Ascending aorta (tissue), 2 donors: ENCODE results near the gene BCL2L14. TPM values are rescaled to one million over a fixed set of nuclear protein-coding genes. Genes with fewer than 3 reads are reported as not detected.

Experiments used
- DNase-seq, 2 donors: peaks; one replicate each; pipeline ENCODE4 v3.0.0-alpha.2; 2019; ENCODE audit warnings: low spot score in 2 of 2
- H3K27ac ChIP-seq, 2 donors: fragments of 200-600 bp; sonication (generic); one replicate each; pipeline ENCODE4 v1.5.1; 2016 to 2017; ENCODE audit warnings: mild to moderate bottlenecking in 1 of 2
- H3K27me3 ChIP-seq: fragments of 200-600 bp; sonication (generic); one replicate; pipeline ENCODE4 v1.5.1; 2017
- H3K36me3 ChIP-seq, 2 donors: fragments of 200-600 bp; sonication (generic); one replicate each; pipeline ENCODE4 v1.5.1; 2016
- H3K4me1 ChIP-seq, 2 donors: fragments of 200-600 bp; sonication (generic); one replicate each; pipeline ENCODE4 v1.5.1; 2016 to 2017; ENCODE audit warnings: mild to moderate bottlenecking in 1 of 2
- H3K4me3 ChIP-seq, 2 donors: fragments of 200-600 bp; sonication (generic); one replicate each; pipeline ENCODE4 v1.5.1; 2016 to 2017; ENCODE audit warnings: mild to moderate bottlenecking in 1 of 2
- H3K9me3 ChIP-seq, 2 donors: fragments of 200-600 bp; sonication (generic); one replicate each; pipeline ENCODE4 v1.5.1; 2016
- intact Hi-C: fragments of 100-400 bp; cut with DNase I; formaldehyde crosslinking; loops from one replicate; pipeline ENCODE4 v1.15.1; 2023
- total RNA-seq: library from RNA; depleted of rRNA; stranded (reverse); fragments of >200 nt; gene quantifications from one replicate; pipeline ENCODE4 v1.1.0, GENCODE V29; 2016
- TF ChIP-seq, protein P1 (sequence below), 3 experiments: fragments of 200-600 bp in 2 of 3; fragments of 450-650 bp in 1 of 3; sonication (generic) in 2 of 3; IDR thresholded peaks; one replicate each; pipeline ENCODE4 v1.5.1; 2016 to 2019; ENCODE audit warnings: antibody characterized with exemption in 3 of 3, mild to moderate bottlenecking in 1 of 3, moderate library complexity in 1 of 3

BCL2L14 gene
- total RNA-seq, 1 donor from 2014 or later = not detected

- Histone ChIP-seq H3K27ac (no peak overlapping the region), H3K36me3 (no peaks in the 10 kb centered on the region), H3K27me3 (no peaks in the 10 kb centered on the region), H3K4me1 (no peaks in the 10 kb centered on the region), H3K4me3 (no peak overlapping the region), H3K9me3 (no peaks in the 10 kb centered on the region)
- no peak for DNase-seq
- TF ChIP-seq, protein P1, sequence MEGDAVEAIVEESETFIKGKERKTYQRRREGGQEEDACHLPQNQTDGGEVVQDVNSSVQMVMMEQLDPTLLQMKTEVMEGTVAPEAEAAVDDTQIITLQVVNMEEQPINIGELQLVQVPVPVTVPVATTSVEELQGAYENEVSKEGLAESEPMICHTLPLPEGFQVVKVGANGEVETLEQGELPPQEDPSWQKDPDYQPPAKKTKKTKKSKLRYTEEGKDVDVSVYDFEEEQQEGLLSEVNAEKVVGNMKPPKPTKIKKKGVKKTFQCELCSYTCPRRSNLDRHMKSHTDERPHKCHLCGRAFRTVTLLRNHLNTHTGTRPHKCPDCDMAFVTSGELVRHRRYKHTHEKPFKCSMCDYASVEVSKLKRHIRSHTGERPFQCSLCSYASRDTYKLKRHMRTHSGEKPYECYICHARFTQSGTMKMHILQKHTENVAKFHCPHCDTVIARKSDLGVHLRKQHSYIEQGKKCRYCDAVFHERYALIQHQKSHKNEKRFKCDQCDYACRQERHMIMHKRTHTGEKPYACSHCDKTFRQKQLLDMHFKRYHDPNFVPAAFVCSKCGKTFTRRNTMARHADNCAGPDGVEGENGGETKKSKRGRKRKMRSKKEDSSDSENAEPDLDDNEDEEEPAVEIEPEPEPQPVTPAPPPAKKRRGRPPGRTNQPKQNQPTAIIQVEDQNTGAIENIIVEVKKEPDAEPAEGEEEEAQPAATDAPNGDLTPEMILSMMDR (IDR thresholded peaks at IDR 0.05) = no peak
- intact Hi-C loops = no loop called here
These were observed 22.5 kb upstream of the BCL2L14 start for GRCh38 chr12:12048266-12048665.

- H3K4me3 ChIP-seq = no peak overlapping the region
- H3K27me3 ChIP-seq = no peaks in the 10 kb centered on the region
- no peaks in the 10 kb centered on the region for H3K4me1 ChIP-seq
- intact Hi-C loops = no loop called here
- TF ChIP-seq, protein P1 (IDR thresholded peaks at IDR 0.05) = no peak
- no peak for DNase-seq
- no peak overlapping the region for H3K27ac ChIP-seq
- H3K9me3 ChIP-seq = no peaks in the 10 kb centered on the region
- H3K36me3 ChIP-seq = no peaks in the 10 kb centered on the region
These were observed 22.0 kb upstream of the BCL2L14 start for GRCh38 chr12:12048714-12049113.

DNA sequence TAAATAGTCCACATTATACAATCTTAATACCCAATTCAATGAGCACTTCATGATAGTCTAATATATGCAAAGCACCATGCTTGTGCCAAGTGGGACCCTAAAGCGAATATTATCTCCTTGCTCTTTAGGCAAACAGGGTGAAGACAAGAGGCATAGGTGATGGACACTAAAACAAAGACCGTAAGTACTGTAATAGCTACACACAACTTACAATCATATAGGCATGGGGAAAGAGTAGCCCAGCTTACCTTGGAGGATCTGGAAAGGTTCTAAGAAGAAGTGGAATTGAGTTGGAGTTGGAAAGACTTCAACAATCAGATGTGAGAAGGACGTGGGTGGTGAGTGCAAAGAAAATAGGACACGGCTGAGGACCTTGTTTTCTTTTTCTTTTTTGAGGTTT, 19.1 kb upstream of the BCL2L14 start:
- intact Hi-C loops = no loop called here
- DNase-seq = no peak
- Histone ChIP-seq H3K27ac (no peak overlapping the region), H3K36me3 (no peaks in the 10 kb centered on the region), H3K4me1 (no peaks in the 10 kb centered on the region), H3K27me3 (no peaks in the 10 kb centered on the region), H3K9me3 (no peaks in the 10 kb centered on the region), H3K4me3 (no peak overlapping the region)
- TF ChIP-seq, protein P1 (IDR thresholded peaks at IDR 0.05) = no peak

DNA sequence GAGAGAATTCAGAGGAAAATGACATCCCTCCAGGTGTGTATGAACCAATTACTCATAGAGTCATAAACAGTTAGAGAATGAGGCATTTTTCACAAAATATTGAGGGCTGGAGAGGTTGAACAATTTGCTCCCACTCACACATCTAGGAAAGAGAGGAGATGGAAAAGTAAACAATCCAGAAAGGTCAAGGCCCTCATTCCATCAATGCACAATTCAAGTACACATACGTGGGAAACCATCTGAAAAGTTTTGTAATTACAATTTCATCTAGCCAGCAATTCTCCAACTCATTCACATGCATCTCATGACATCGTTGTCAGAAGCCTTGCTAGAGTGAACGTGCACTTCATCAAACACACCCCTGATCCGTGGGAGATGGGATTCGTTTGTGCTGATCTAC, 15.7 kb upstream of the BCL2L14 start:
- TF ChIP-seq, protein P1 (IDR thresholded peaks at IDR 0.05) = no peak
- no peak for DNase-seq
- no peaks in the 10 kb centered on the region for H3K36me3 ChIP-seq
- H3K27me3 ChIP-seq = no peaks in the 10 kb centered on the region
- no peaks in the 10 kb centered on the region for H3K9me3 ChIP-seq
- no peak overlapping the region for H3K4me3 ChIP-seq
- H3K27ac ChIP-seq = no peak overlapping the region
- no peaks in the 10 kb centered on the region for H3K4me1 ChIP-seq
- intact Hi-C loops = no loop called here

- Histone ChIP-seq H3K36me3 (no peaks in the 10 kb centered on the region), H3K4me1 (no peaks in the 10 kb centered on the region), H3K4me3 (no peak overlapping the region), H3K27ac (no peak overlapping the region), H3K27me3 (no peaks in the 10 kb centered on the region), H3K9me3 (no peaks in the 10 kb centered on the region)
- intact Hi-C loops = no loop called here
- TF ChIP-seq, protein P1 (IDR thresholded peaks at IDR 0.05) = no peak
- no peak for DNase-seq
These were observed 13.8 kb upstream of the BCL2L14 start for GRCh38 chr12:12056951-12057350.

DNA sequence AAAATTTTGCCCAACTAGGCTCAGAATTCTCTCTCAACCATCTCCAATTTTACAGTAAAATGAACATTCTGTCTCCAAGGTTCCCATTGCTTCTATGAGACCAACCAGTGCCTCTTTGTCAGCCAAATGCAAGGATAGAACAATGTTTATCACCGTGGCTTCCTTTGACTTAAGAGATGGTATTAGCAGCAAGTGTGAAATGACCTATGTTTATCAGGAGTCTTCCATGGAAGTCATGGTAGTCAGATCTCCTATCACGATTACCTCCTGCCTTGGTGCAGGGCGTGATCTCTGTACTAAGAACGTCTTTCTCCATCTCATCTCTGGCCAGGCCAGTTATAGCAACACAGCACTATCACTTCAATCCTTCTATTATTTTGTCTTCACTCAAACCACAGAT, 6.1 kb upstream of the BCL2L14 start:
- no peaks in the 10 kb centered on the region for H3K36me3 ChIP-seq
- no peak overlapping the region for H3K27ac ChIP-seq
- H3K27me3 ChIP-seq = no peaks in the 10 kb centered on the region
- intact Hi-C loops = no loop called here
- DNase-seq = no peak
- H3K4me1 ChIP-seq = no peaks in the 10 kb centered on the region
- no peak overlapping the region for H3K4me3 ChIP-seq
- TF ChIP-seq, protein P1 (IDR thresholded peaks at IDR 0.05) = no peak
- no peaks in the 10 kb centered on the region for H3K9me3 ChIP-seq
